ENCODE measurements around the gene OR5M8.

Gene OR5M8

GRCh38 chr11:56491270-56491669 is at the start of gene OR5M8:
Gene OR5M8 (minus strand): TSS chr11:56491370. CDS start chr11:56491370, 0 bp downstream.
- no peak for DNase-seq

GRCh38 chr11:56533054-56533740 is 42.0 kb upstream of the OR5M8 start:
- DNase-seq: no peak

GRCh38 chr11:56531856-56532255 is 40.7 kb upstream of the OR5M8 start:
- no peak for DNase-seq

- DNase-seq: no peak
Measured at GRCh38 chr11:56522008-56522407, 30.8 kb upstream of the OR5M8 start.

GRCh38 chr11:56513280-56513679 is 22.1 kb upstream of the OR5M8 start:
- no peak for DNase-seq

GRCh38 chr11:56509439-56509838 is 18.3 kb upstream of the OR5M8 start:
- DNase-seq: no peak

- DNase-seq: no peak
Measured at GRCh38 chr11:56497010-56497409, 5.8 kb upstream of the OR5M8 start.

- DNase-seq: no peak
Measured at GRCh38 chr11:56495117-56495516, 3.9 kb upstream of the OR5M8 start.

GRCh38 chr11:56486801-56487200 is 4.4 kb downstream of the OR5M8 start:
- DNase-seq: no peak

GRCh38 chr11:56474729-56475235 is 16.4 kb downstream of the OR5M8 start:
- DNase-seq: no peak

GRCh38 chr11:56473252-56473651 is 17.9 kb downstream of the OR5M8 start, which contains the start of gene OR5M3:
Gene OR5M3 (minus strand): TSS chr11:56473352. CDS start chr11:56470497, 2,855 bp downstream.
- DNase-seq: no peak

- DNase-seq: no peak
Measured at GRCh38 chr11:56457076-56457475, 34.1 kb downstream of the OR5M8 start.

GRCh38 chr11:56453521-56453920 is 37.6 kb downstream of the OR5M8 start:
- no peak for DNase-seq
